WTC11 (cell line): Measurements from ENCODE around the gene CRACR2B. TPM values are rescaled to one million over a fixed set of nuclear protein-coding genes. Genes with fewer than 3 reads are reported as not detected.

Experiments used
- AFF4 ChIP-seq: sonication (generic); formaldehyde crosslinking; IDR thresholded peaks from 2 replicates; pipeline ENCODE4 v1.8.1; 2023; ENCODE audit warnings: mild to moderate bottlenecking, missing genetic modification reagents, borderline replicate concordance
- ATF1 ChIP-seq: sonication (generic); formaldehyde crosslinking; IDR thresholded peaks from 2 replicates; pipeline ENCODE4 v1.8.1; 2023; ENCODE audit warnings: mild to moderate bottlenecking, moderate library complexity, missing genetic modification reagents
- ATF3 ChIP-seq: sonication (generic); formaldehyde crosslinking; conservative IDR thresholded peaks from 2 replicates; pipeline ENCODE4 v1.8.1; 2022; ENCODE audit warnings: mild to moderate bottlenecking, missing genetic modification reagents
- ATF6 ChIP-seq: sonication (generic); formaldehyde crosslinking; IDR thresholded peaks from 2 replicates; pipeline ENCODE4 v1.8.1; 2023; ENCODE audit warnings: mild to moderate bottlenecking, missing genetic modification reagents
- CBFB ChIP-seq: sonication (generic); formaldehyde crosslinking; IDR thresholded peaks from 2 replicates; pipeline ENCODE4 v1.8.1; 2022; ENCODE audit warnings: mild to moderate bottlenecking, low read depth, missing genetic modification reagents
- CREM ChIP-seq: sonication (generic); formaldehyde crosslinking; IDR thresholded peaks from 2 replicates; pipeline ENCODE4 v1.8.1; 2022; ENCODE audit warnings: mild to moderate bottlenecking, missing genetic modification reagents, moderate library complexity
- CTCF ChIP-seq: fragments of 200-600 bp; IDR thresholded peaks from 2 replicates; pipeline ENCODE4 v1.8.0; 2022; ENCODE audit warnings: antibody characterized with exemption
- E2F5 ChIP-seq: sonication (generic); formaldehyde crosslinking; IDR thresholded peaks from 2 replicates; pipeline ENCODE4 v1.8.1; 2022; ENCODE audit warnings: mild to moderate bottlenecking, moderate library complexity, missing genetic modification reagents
- ERG ChIP-seq: fragments of 250-450 bp; sonication (Bioruptor Pico); IDR thresholded peaks from 2 replicates; pipeline ENCODE4 v1.8.0; 2021; ENCODE audit warnings: mild to moderate bottlenecking
- JAZF1 ChIP-seq: fragments of 250-450 bp; sonication (Bioruptor Pico); IDR thresholded peaks from 2 replicates; pipeline ENCODE4 v1.9.0; 2021; ENCODE audit warnings: moderate library complexity, mild to moderate bottlenecking, inconsistent platforms
- JUN ChIP-seq: sonication (generic); formaldehyde crosslinking; IDR thresholded peaks from 2 replicates; pipeline ENCODE4 v1.8.0; 2023; ENCODE audit warnings: mild to moderate bottlenecking, missing genetic modification reagents
- KAT7 ChIP-seq: sonication (generic); formaldehyde crosslinking; IDR thresholded peaks from 2 replicates; pipeline ENCODE4 v1.8.1; 2023; ENCODE audit warnings: missing genetic modification reagents, mild to moderate bottlenecking, borderline replicate concordance
- NR3C1 ChIP-seq: sonication (generic); formaldehyde crosslinking; conservative IDR thresholded peaks from 2 replicates; pipeline ENCODE4 v1.8.1; 2023; ENCODE audit warnings: low read depth, mild to moderate bottlenecking, missing genetic modification reagents
- PREB ChIP-seq: sonication (generic); formaldehyde crosslinking; IDR thresholded peaks from 2 replicates; pipeline ENCODE4 v1.8.1; 2022; ENCODE audit warnings: mild to moderate bottlenecking, missing genetic modification reagents, moderate library complexity, borderline replicate concordance
- RELA ChIP-seq: sonication (generic); formaldehyde crosslinking; IDR thresholded peaks from 2 replicates; pipeline ENCODE4 v1.8.1; 2022; ENCODE audit warnings: missing genetic modification reagents, mild to moderate bottlenecking, borderline replicate concordance
- RORB ChIP-seq: fragments of 250-450 bp; sonication (Bioruptor Pico); IDR thresholded peaks from 2 replicates; pipeline ENCODE4 v1.9.0; 2021; ENCODE audit warnings: mild to moderate bottlenecking
- SMAD3 ChIP-seq: sonication (generic); formaldehyde crosslinking; IDR thresholded peaks from 2 replicates; pipeline ENCODE4 v1.8.0; 2022; ENCODE audit warnings: missing genetic modification reagents, mild to moderate bottlenecking, borderline replicate concordance
- SOX15 ChIP-seq: fragments of 250-450 bp; sonication (Bioruptor Pico); IDR thresholded peaks from 2 replicates; pipeline ENCODE4 v1.9.0; 2021; ENCODE audit warnings: mild to moderate bottlenecking
- ZBTB21 ChIP-seq: sonication (generic); formaldehyde crosslinking; IDR thresholded peaks from 2 replicates; pipeline ENCODE4 v1.8.1; 2023; ENCODE audit warnings: mild to moderate bottlenecking, missing genetic modification reagents, borderline replicate concordance
- ZNF219 ChIP-seq: sonication (generic); formaldehyde crosslinking; IDR thresholded peaks from 2 replicates; pipeline ENCODE4 v1.8.0; 2023; ENCODE audit warnings: missing genetic modification reagents, mild to moderate bottlenecking, borderline replicate concordance
- ZNF281 ChIP-seq: sonication (generic); formaldehyde crosslinking; IDR thresholded peaks from 2 replicates; pipeline ENCODE4 v1.8.0; 2023; ENCODE audit warnings: mild to moderate bottlenecking, missing genetic modification reagents
- ZSCAN18 ChIP-seq: fragments of 250-450 bp; sonication (Bioruptor Pico); IDR thresholded peaks from 2 replicates; pipeline ENCODE4 v2.1.2; 2022; ENCODE audit warnings: mild to moderate bottlenecking, moderate library complexity
- total RNA-seq: library from RNA; stranded (reverse); gene quantifications from 3 replicates; pipeline ENCODE4 v1.2.3, GENCODE V29; 2021

Gene CRACR2B
- total RNA-seq, 1 experiment from 2014 or later = 46.5 TPM

GRCh38 chr11:809287-810039 lies 18.3 kb upstream of the CRACR2B start, which contains the start of gene RPLP2 (continued):
- no peak for TF ChIP-seq AFF4 (CRISPR knock-in tag)
- no peak for TF ChIP-seq ZSCAN18
- TF ChIP-seq CREM (CRISPR knock-in tag) = peak; percentile 91
- TF ChIP-seq JUN (CRISPR knock-in tag) = peak; percentile 63; the same call in 1 of the 2 replicates
- no peak for TF ChIP-seq CBFB (CRISPR knock-in tag)
- TF ChIP-seq SMAD3 = no peak; the same call in 1 of the 2 replicates
- TF ChIP-seq ZNF219 (CRISPR knock-in tag) = 0 out of 2 replicates have a peak, but pooled peaks have one; percentile 38
- TF ChIP-seq NR3C1 (CRISPR knock-in tag) = no peak
- no peak for TF ChIP-seq JAZF1
- no peak for TF ChIP-seq CTCF
- TF ChIP-seq ATF3 (CRISPR knock-in tag) = no peak
- peak; percentile 43 for TF ChIP-seq ZNF281 (CRISPR knock-in tag)
- TF ChIP-seq RELA (CRISPR knock-in tag) = no peak; the same call in 1 of the 2 replicates
- TF ChIP-seq ZBTB21 (CRISPR knock-in tag) = no peak; the same call in 1 of the 2 replicates
- no peak for TF ChIP-seq ERG (CRISPR knock-in tag)
- no peak; the same call in 1 of the 2 replicates for TF ChIP-seq ATF1 (CRISPR knock-in tag)
- no peak for TF ChIP-seq KAT7 (CRISPR knock-in tag)
- no peak for TF ChIP-seq PREB (CRISPR knock-in tag)
- TF ChIP-seq RORB (CRISPR knock-in tag) = no peak
- TF ChIP-seq E2F5 (CRISPR knock-in tag) = 0 out of 2 replicates have a peak, but pooled peaks have one; percentile 32
- TF ChIP-seq ATF6 (CRISPR knock-in tag) = no peak
- no peak for TF ChIP-seq SOX15 (CRISPR knock-in tag)
